Fibroblast of villous mesenchyme (primary cell): Measurements from ENCODE around the gene LMF2. TPM values are rescaled to one million over a fixed set of nuclear protein-coding genes. Genes with fewer than 3 reads are reported as not detected.
A peak's percentile ranks its signal among the peaks of the same experiment; 100 is the strongest.

Experiments used
- DNase-seq: peaks from one replicate; pipeline ENCODE4 v3.0.0-alpha.2; 2010; ENCODE audit warnings: low read depth
- H3K4me3 ChIP-seq: 2 replicates; pipeline ENCODE4 v1.5.1; 2011; ENCODE audit warnings: low read depth, mild to moderate bottlenecking, low read length
- CTCF ChIP-seq: IDR thresholded peaks from 2 replicates; pipeline ENCODE4 v1.5.1; 2012; ENCODE audit warnings: low read depth, mild to moderate bottlenecking, low read length; ENCODE audit not compliant: insufficient read depth
- total RNA-seq: library from RNA; depleted of rRNA; stranded (reverse); fragments of >200 nt; gene quantifications from 2 replicates; pipeline ENCODE4 v1.2.3, GENCODE V29; 2012

The LMF2 gene, protein sequence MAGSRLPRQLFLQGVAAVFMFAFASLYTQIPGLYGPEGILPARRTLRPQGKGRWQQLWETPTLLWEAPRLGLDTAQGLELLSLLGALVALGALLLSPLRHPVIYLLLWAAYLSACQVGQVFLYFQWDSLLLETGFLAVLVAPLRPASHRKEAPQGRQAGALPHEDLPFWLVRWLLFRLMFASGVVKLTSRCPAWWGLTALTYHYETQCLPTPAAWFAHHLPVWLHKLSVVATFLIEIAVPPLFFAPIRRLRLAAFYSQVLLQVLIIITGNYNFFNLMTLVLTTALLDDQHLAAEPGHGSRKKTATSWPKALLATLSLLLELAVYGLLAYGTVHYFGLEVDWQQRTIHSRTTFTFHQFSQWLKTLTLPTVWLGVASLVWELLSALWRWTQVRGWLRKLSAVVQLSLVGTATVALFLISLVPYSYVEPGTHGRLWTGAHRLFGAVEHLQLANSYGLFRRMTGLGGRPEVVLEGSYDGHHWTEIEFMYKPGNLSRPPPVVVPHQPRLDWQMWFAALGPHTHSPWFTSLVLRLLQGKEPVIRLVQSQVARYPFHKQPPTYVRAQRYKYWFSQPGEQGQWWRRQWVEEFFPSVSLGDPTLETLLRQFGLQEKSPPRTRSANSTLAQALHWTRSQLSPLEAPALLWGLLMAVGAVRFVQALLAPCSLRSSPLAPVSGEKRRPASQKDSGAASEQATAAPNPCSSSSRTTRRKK
- 50.1 and 52.5 TPM in 2 replicates for total RNA-seq

DNA sequence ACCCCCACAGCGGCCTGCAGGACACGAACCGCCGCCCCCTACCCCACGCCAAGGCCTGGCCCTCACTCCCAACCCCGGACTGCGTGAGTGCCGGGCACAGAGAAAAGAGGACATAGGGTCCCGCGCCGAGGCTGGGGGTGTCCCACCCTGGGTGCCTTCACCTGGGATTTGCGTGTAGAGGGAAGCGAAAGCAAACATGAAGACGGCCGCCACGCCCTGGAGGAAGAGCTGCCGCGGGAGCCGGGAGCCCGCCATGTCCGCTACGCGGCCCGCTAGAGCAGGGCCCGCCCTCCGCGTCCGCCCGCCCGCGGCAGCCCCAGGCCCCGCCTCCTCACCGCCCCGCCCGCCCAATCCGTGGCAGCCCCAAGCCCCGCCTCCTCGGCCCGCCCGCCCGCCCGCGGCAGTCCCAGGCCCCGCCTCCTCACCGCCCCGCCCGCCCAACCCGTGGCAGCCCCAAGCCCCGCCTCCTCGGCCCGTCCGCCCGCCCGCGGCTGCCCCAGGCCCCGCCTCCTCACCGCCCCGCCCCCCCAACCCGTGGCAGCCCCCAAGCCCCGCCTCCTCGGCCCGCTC lies at the start of gene LMF2:
Gene LMF2 (minus strand): TSS at position 282 of the 570 bp plus-strand sequence. CDS start 27 bp downstream, at position 255.
- no peak for TF ChIP-seq CTCF
- peak within 1 kb of the TSS; percentile 91 for H3K4me3 ChIP-seq
- no peak for DNase-seq

DNA sequence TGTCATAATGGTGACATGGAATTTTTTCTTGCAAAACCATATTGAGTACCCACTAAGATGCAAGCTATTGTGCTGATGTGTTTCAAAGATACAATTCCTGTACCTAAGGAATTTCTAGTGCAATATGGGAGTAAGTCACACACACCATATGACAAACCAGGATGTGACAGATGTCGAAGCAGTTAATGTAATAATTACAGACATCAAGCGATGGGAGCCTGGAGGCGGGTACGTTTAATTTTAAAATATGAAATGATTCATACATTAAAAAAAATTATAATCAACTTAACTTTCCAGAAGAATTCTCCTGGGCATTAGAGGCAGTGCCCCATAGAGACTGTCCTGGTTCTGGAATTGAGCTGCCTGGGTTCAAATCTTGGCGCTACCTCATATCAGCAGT lies 49.2 kb upstream of the LMF2 start:
- no peak for DNase-seq
- H3K4me3 ChIP-seq, result no peak overlapping the region
- TF ChIP-seq CTCF, result no peak

DNA sequence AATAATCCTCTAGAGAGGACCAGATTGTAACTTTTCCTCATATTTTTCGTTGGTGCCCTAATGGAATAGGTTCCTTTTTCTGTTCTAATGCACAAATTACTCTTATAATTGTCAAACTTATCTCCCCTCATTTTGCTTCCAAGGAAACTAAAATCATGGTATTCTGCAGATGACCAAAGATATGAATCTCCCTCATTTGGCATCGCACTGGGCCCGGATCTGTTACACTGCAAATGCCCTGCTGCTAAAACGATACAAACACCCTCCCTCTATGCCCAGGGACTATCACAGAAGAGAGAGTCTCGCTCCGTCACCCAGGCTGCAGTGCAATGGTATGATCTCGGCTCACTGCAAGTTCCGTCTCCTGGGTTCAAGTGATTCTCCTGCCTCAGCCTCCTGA lies 45.8 kb upstream of the LMF2 start:
- DNase-seq, result no peak
- TF ChIP-seq CTCF, result no peak
- no peak overlapping the region for H3K4me3 ChIP-seq

GRCh38 chr22:50551160-50551752 lies 43.8 kb upstream of the LMF2 start:
- H3K4me3 ChIP-seq, result no peak overlapping the region
- TF ChIP-seq CTCF, result no peak
- DNase-seq, result peak; percentile 38

DNA sequence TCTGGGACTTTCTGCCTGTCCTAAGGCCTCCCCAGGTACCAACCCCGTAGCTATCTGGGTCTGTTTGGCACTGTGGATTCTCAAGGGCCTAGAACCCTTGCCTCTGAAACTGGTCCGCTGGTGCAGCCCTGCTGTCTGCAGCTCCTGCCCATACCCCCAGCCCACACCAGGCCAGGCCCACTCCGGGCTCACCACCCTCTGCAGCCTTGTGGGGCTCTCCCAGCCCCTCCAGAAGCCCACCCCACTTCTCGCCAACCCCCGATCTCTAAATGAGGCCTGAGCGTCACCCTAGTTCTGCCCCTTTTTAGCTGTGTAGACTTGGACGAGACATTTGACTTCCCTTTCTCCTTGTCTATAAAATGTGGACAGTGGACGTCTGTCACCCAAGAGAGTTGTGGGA lies 42.9 kb upstream of the LMF2 start:
- H3K4me3 ChIP-seq, result no peak overlapping the region
- no peak for DNase-seq
- no peak for TF ChIP-seq CTCF

GRCh38 chr22:50548921-50549790 lies 41.7 kb upstream of the LMF2 start:
- no peak overlapping the region for H3K4me3 ChIP-seq
- no peak for DNase-seq
- no peak for TF ChIP-seq CTCF
